Lower lobe of right lung (tissue), 2 donors: ENCODE measurements around the gene DZIP1L. TPM values are rescaled to one million over a fixed set of nuclear protein-coding genes. Genes with fewer than 3 reads are reported as not detected.
A peak's percentile ranks its signal among the peaks of the same experiment; 100 is the strongest.
"Not testable (repeated sequence)": the region's sequence is repeated elsewhere in the genome, so short reads cannot be mapped to it uniquely, and the experiment has no call there.

Experiments used
- ATAC-seq, 2 donors: fragments of 200-7000 bp; cut with Tn5 transposase; one replicate each; pipeline ENCODE4 v1.9.1; 2020 to 2022; ENCODE audit warnings: mild to moderate bottlenecking in 2 of 2, moderate library complexity in 2 of 2
- DNase-seq: peaks from one replicate; pipeline ENCODE4 v3.0.0-alpha.2; 2020
- H3K27ac ChIP-seq: fragments of 200-600 bp; one replicate; pipeline ENCODE4 v1.8.0; 2022
- H3K27me3 ChIP-seq: fragments of 200-600 bp; one replicate; pipeline ENCODE4 v1.8.0; 2022; ENCODE audit warnings: low read depth
- H3K36me3 ChIP-seq: fragments of 200-600 bp; one replicate; pipeline ENCODE4 v1.8.0; 2022; ENCODE audit warnings: mild to moderate bottlenecking
- H3K4me1 ChIP-seq: fragments of 200-600 bp; one replicate; pipeline ENCODE4 v1.8.0; 2022
- H3K4me3 ChIP-seq: fragments of 200-600 bp; one replicate; pipeline ENCODE4 v1.8.0; 2022; ENCODE audit warnings: mild to moderate bottlenecking
- H3K9me3 ChIP-seq: fragments of 200-600 bp; one replicate; pipeline ENCODE4 v1.8.0; 2022
- intact Hi-C: fragments of 100-400 bp; cut with DNase I; formaldehyde crosslinking; loops from one replicate; pipeline ENCODE4 v1.11.0; 2022
- long read RNA-seq: library from polyadenylated mRNA; unstranded; transcript quantifications from one replicate; pipeline ENCODE4 v2.0.0, GENCODE V29; 2021
- total RNA-seq: library from RNA; stranded (reverse); fragmentation: NEBNext Ultra II Directional; extraction: Animal tissue kit (Norgen Biotek cat#: 25700); gene quantifications from one replicate; pipeline ENCODE4 v1.2.1, GENCODE V29; 2021
- TF ChIP-seq, protein P1 (sequence below): fragments of 200-600 bp; IDR thresholded peaks from one replicate; pipeline ENCODE4 v1.8.0; 2022; ENCODE audit warnings: antibody characterized with exemption, mild to moderate bottlenecking
- donor health status: DM: no; HTN: yes; CAD: no; lungs with severe emphysema.

Gene DZIP1L, protein sequence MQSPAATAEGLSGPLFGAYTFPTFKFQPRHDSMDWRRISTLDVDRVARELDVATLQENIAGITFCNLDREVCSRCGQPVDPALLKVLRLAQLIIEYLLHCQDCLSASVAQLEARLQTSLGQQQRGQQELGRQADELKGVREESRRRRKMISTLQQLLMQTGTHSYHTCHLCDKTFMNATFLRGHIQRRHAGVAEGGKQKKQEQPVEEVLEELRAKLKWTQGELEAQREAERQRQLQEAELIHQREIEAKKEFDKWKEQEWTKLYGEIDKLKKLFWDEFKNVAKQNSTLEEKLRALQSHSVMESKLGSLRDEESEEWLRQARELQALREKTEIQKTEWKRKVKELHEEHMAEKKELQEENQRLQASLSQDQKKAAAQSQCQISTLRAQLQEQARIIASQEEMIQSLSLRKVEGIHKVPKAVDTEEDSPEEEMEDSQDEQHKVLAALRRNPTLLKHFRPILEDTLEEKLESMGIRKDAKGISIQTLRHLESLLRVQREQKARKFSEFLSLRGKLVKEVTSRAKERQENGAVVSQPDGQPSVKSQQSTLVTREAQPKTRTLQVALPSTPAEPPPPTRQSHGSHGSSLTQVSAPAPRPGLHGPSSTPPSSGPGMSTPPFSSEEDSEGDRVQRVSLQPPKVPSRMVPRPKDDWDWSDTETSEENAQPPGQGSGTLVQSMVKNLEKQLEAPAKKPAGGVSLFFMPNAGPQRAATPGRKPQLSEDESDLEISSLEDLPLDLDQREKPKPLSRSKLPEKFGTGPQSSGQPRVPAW
- total RNA-seq = 19.9 TPM
- long read RNA-seq, partial matches to known transcripts = 4 of 12 reads
- long read RNA-seq, other reads (novel, unspliced or antisense) = 6 of 12 reads

DNA sequence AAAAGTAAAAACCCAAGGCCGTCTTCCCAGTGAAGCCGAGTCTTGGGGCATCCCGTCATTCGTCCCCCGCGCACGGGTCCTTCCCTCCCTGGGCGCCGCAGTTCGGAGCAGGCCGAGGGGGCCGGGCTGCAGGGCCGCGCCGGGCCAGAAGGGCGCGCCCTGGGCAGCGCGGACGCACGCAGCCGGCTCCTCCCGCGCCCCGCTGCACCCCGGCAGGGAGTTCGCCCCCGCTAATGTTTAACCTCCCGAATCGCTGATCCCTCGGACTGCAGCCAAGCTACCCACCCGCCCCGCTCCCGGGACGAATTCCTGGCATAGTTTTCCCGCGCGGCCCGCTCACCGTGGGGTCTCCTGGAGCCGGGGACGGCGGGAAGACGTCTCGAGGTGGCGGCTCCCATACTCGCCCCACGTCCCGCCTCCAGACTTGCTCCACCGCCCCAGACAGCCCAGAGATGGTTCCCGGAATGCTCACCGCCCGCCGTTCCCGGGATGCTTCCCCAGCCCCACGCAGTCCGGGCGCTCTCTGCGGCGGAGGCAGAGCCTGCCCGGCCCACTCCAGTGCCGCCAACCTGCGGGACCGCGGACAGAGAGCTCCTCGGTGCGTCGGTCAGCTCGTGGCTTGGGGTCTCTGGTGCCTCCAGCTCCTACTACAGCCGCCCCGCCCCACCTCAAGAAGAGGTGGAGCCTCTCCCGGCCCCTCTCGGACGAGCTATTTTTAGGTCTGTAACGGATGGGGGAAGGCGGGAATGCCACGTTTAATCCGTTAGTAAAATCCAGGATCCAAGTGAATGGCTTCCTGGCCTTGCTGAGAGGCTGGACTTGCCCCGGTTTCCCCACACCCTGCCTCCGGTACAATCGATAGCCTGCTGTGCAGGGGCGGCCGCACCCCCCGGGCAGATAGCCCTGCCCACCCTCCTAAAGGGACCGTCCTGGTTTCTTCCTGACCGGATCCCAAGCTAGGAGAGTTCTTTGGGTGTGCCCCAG lies at the start of gene DZIP1L:
Gene DZIP1L, minus strand, starts transcription at position 621 of the 984 bp plus-strand sequence. CDS start 11,637 bp downstream, outside the sequence.
- TF ChIP-seq, protein P1, sequence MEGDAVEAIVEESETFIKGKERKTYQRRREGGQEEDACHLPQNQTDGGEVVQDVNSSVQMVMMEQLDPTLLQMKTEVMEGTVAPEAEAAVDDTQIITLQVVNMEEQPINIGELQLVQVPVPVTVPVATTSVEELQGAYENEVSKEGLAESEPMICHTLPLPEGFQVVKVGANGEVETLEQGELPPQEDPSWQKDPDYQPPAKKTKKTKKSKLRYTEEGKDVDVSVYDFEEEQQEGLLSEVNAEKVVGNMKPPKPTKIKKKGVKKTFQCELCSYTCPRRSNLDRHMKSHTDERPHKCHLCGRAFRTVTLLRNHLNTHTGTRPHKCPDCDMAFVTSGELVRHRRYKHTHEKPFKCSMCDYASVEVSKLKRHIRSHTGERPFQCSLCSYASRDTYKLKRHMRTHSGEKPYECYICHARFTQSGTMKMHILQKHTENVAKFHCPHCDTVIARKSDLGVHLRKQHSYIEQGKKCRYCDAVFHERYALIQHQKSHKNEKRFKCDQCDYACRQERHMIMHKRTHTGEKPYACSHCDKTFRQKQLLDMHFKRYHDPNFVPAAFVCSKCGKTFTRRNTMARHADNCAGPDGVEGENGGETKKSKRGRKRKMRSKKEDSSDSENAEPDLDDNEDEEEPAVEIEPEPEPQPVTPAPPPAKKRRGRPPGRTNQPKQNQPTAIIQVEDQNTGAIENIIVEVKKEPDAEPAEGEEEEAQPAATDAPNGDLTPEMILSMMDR = peak; percentile 82
- DNase-seq (peak; percentile 74), ATAC-seq (peak; percentile 97)
- peaks cover 26% of the 10 kb centered on the region for H3K4me1 ChIP-seq
- H3K4me3 ChIP-seq = peak within 1 kb of the TSS; percentile 82
- intact Hi-C loops = no loop called here
- no peaks in the 10 kb centered on the region for H3K9me3 ChIP-seq
- H3K27ac ChIP-seq = peak within 1 kb of the TSS; percentile 87
- no peaks in the 10 kb centered on the region for H3K27me3 ChIP-seq
- H3K36me3 ChIP-seq = no peaks in the 10 kb centered on the region

DNA sequence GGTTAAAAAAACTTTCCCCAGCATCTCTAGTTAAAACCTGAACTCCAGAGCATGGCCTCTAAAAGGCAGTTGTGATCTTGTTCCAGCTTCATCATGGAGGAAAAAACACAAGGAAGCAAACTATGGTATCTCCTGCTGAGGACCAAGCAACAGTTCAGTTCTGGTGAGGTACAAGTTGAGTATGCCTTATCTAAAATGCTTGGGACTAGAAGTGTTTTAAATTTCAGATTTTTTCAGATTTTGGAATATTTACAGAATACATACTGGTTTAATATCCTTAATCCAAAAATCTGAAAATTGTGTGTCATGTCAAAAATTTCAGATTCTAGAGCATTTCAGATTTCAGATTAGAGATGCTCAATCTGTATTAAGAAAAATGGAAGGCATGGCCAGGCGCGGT lies 49.7 kb upstream of the DZIP1L start:
- ATAC-seq (no peak), DNase-seq (no peak)
- no peaks in the 10 kb centered on the region for H3K9me3 ChIP-seq
- H3K27me3 ChIP-seq = no peaks in the 10 kb centered on the region
- H3K4me1 ChIP-seq = no peaks in the 10 kb centered on the region
- peaks cover 93% of the 10 kb centered on the region for H3K36me3 ChIP-seq
- intact Hi-C loops = no loop called here
- TF ChIP-seq, protein P1 = no peak
- no peak overlapping the region for H3K4me3 ChIP-seq
- no peak overlapping the region for H3K27ac ChIP-seq

DNA sequence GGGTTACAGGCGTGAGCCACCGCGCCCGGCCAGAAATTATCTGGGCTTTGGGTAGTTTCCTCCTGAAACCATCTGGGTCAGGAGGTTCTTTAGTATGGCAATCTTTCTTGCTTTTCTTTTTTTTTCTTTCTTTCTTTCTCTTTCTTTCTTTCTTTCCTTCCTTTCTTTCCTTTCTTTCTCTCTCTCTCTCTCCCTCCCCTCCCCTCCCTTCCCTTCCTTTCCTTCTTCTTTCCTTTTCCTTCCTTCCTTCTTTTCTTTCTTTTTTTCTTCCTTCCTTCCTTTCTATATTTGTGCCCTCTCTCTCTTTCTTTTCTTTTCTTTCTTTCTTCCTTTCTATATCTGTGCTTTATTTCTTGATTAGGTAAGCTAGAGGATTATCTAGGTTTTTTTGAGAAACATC lies 42.3 kb upstream of the DZIP1L start:
- no peaks in the 10 kb centered on the region for H3K4me1 ChIP-seq
- peaks cover 27% of the 10 kb centered on the region for H3K36me3 ChIP-seq
- intact Hi-C loops = no loop called here
- no peak overlapping the region for H3K27ac ChIP-seq
- no peak overlapping the region for H3K4me3 ChIP-seq
- ATAC-seq = no peak
- no peaks in the 10 kb centered on the region for H3K27me3 ChIP-seq
- TF ChIP-seq, protein P1 = no peak
- no peaks in the 10 kb centered on the region for H3K9me3 ChIP-seq
- no peak for DNase-seq

DNA sequence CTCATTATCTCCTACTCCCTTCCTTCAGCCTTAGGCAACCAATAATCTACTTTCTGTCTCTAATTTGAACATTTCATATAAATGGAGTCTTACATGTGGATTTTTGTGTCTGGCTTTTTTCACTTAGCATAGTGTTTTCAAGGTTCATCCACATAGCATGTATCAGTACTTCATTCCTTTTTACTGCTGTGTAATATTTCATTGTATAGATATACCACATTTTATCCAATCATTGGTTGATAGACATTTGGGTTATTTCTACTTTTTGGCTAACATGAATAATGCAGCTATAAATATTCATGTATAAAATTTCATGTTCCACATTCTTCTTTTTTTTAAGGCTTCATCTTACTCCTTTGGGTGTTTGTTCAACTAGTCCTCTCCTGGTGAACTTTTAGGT lies 39.1 kb upstream of the DZIP1L start:
- TF ChIP-seq, protein P1 = no peak
- DNase-seq (no peak), ATAC-seq (no peak)
- Histone ChIP-seq H3K36me3 (no peaks in the 10 kb centered on the region), H3K9me3 (no peaks in the 10 kb centered on the region), H3K4me3 (no peak overlapping the region), H3K4me1 (no peaks in the 10 kb centered on the region), H3K27me3 (no peaks in the 10 kb centered on the region), H3K27ac (no peak overlapping the region)
- intact Hi-C loops = no loop called here

DNA sequence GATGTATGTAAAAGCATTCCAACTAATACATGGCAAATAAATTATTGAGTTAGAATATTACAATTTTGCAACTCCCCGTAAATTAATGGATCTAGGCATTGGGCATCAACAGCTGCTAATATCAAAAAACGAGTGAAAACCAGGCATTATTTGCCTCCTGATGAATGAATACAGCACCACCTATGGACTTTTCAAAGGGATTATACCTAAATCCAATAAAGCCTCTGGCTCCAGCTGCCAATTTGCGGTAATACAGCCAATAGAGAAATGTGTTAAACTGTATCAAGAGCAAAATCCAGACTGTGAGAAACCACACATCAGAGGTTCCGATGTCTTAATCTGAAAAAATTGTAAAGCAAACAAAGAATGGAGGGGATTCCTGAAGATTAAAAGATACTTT lies 33.1 kb upstream of the DZIP1L start:
- no peak overlapping the region for H3K4me3 ChIP-seq
- H3K27ac ChIP-seq = no peak overlapping the region
- H3K36me3 ChIP-seq = no peaks in the 10 kb centered on the region
- no peak for DNase-seq
- no peaks in the 10 kb centered on the region for H3K9me3 ChIP-seq
- H3K4me1 ChIP-seq = no peaks in the 10 kb centered on the region
- intact Hi-C loops = no loop called here
- no peaks in the 10 kb centered on the region for H3K27me3 ChIP-seq
- no peak for ATAC-seq
- TF ChIP-seq, protein P1 = no peak

DNA sequence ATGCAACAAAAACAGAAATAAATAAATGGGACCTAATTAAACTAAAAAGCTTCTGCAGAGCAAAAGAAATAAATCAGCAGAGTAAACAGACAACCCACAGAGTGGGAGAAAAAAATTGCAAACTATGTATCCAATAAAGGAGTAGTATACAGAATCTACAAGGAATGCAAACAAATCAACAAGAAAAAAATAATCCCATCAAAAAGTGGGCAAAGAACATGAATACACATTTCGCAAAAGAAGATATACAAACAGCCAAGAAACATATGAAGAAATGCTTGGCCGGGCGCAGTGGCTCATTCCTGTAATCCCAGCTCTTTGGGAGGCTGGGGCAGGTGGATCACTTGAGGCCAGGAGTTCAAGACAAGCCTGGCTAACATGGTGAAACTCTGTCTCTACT lies 26.8 kb upstream of the DZIP1L start:
- H3K4me1 ChIP-seq, DNase-seq, H3K27me3 ChIP-seq, intact Hi-C loops, H3K9me3 ChIP-seq, H3K4me3 ChIP-seq, H3K27ac ChIP-seq, H3K36me3 ChIP-seq, ATAC-seq: not testable (repeated sequence)
